NCI-H345 (cell line): ENCODE data around the gene CDR2L.
"Not testable (repeated sequence)": the region's sequence is repeated elsewhere in the genome, so short reads cannot be mapped to it uniquely, and the experiment has no call there.

ENCODE experiments used
- DNase-seq: peaks from one replicate; lab custom pipeline; 2025; lab: John Stamatoyannopoulos, UW

The CDR2L gene

GRCh38 chr17:75011401-75012095 lies 24.1 kb downstream of the CDR2L start:
- no peak for DNase-seq

- no peak for DNase-seq
Measured at GRCh38 chr17:75012096-75012345, 24.6 kb downstream of the CDR2L start.

- peak; percentile 92 for DNase-seq
Measured at GRCh38 chr17:75012346-75013091, 25.1 kb downstream of the CDR2L start, which contains the start of gene MRPL58. Gene MRPL58 (plus strand): TSS chr17:75012670. CDS start chr17:75012687, 17 bp downstream.

- no peak for DNase-seq
Measured at GRCh38 chr17:75013092-75013559, 25.7 kb downstream of the CDR2L start.

GRCh38 chr17:75019146-75019545 lies 31.7 kb downstream of the CDR2L start:
- no peak for DNase-seq

GRCh38 chr17:75019710-75020109 lies 32.3 kb downstream of the CDR2L start:
- no peak for DNase-seq

GRCh38 chr17:75020331-75021110 lies 33.1 kb downstream of the CDR2L start:
- no peak for DNase-seq

- DNase-seq = no peak
Measured at GRCh38 chr17:75024686-75025397, 37.4 kb downstream of the CDR2L start.

- not testable (repeated sequence) for DNase-seq
Measured at GRCh38 chr17:75025398-75025734, 37.9 kb downstream of the CDR2L start.

GRCh38 chr17:75026650-75027049 lies 39.2 kb downstream of the CDR2L start:
- DNase-seq = not testable (repeated sequence)

- no peak for DNase-seq
Measured at GRCh38 chr17:75030161-75030560, 42.7 kb downstream of the CDR2L start.

- peak; percentile 93 for DNase-seq
Measured at GRCh38 chr17:75031972-75032719, 44.7 kb downstream of the CDR2L start.

- DNase-seq = peak; percentile 39
Measured at GRCh38 chr17:75032720-75033280, 45.4 kb downstream of the CDR2L start.

- peak; percentile 97 for DNase-seq
Measured at GRCh38 chr17:75033346-75034235, 46.2 kb downstream of the CDR2L start.

- peak; percentile 94 for DNase-seq
Measured at GRCh38 chr17:75034236-75034908, 46.9 kb downstream of the CDR2L start.

- no peak for DNase-seq
Measured at GRCh38 chr17:75036643-75037268, 49.3 kb downstream of the CDR2L start.

- DNase-seq = no peak
Measured at GRCh38 chr17:75039238-75039637, 51.8 kb downstream of the CDR2L start.

GRCh38 chr17:75041656-75042280 lies 54.3 kb downstream of the CDR2L start:
- no peak for DNase-seq

GRCh38 chr17:75043789-75044188 lies 56.4 kb downstream of the CDR2L start:
- not testable (repeated sequence) for DNase-seq
